ENCODE results near the gene NELFB.

The NELFB gene

DNA sequence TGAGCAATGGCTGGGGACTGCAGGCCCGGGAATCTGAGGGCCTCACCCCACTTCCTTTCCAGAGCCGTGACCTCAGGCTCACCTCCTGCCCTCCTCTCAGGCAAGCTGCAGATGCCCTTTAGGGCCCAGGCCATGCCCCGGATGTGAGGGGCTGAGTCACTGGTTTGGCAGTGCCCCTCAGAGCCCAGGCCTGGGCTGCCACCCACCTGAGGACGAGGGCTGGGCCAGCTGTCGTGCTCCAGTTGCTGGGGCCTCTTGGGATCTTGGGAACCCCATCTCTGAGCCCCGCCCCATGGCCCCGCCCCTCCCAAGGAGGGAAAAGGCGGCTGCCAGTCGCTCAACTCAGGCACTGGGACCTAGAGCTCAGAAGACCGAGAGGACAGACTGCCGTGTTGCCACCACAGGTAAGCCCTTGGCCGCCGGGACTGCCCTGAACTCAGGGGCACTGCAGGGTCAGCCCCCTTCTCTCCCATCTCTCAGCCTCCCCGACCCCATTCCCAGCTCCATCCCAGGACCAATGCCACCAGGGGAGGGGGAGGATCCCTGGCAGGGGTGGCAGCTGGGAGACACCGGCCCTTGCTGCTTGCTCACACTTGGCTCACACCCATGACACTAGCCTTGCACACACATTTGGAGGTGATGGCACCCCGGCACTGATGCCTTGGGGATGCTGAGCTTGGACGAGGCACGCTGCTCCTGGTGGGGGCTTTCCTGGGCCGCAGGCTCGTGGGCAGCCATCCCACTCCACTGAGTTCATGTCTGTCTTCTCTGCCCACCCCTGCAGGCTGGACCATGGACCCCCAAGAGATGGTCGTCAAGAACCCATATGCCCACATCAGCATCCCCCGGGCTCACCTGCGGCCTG, 30.1 kb upstream of the NELFB start, which contains the start of gene CYSRT1:
CYSRT1 (plus strand) TSS at position 345 of the 865 bp plus-strand sequence; CDS start at position 793, 448 bp downstream.
- no peak for DNase-seq

DNA sequence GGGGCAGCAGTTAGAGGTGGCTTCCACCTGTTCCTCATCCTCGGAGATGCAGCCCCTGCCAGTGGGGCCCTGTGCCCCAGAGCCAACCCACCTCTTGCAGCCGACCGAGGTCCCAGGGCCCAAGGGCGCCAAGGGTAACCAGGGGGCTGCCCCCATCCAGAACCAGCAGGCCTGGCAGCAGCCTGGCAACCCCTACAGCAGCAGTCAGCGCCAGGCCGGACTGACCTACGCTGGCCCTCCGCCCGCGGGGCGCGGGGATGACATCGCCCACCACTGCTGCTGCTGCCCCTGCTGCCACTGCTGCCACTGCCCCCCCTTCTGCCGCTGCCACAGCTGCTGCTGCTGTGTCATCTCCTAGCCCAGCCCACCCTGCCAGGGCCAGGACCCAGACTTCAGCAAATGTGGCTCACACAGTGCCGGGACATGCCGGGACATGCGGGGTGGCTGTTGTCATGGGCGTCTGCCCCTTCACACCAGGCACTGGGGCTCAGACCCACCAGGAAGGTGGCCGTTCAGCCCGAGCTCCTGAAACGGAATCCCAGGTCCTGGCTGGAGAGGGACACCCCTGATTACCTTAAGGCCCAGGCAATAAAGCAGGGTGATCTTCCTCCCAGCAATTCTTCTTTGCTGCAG, 29.3 kb upstream of the NELFB start:
- DNase-seq: no peak

DNA sequence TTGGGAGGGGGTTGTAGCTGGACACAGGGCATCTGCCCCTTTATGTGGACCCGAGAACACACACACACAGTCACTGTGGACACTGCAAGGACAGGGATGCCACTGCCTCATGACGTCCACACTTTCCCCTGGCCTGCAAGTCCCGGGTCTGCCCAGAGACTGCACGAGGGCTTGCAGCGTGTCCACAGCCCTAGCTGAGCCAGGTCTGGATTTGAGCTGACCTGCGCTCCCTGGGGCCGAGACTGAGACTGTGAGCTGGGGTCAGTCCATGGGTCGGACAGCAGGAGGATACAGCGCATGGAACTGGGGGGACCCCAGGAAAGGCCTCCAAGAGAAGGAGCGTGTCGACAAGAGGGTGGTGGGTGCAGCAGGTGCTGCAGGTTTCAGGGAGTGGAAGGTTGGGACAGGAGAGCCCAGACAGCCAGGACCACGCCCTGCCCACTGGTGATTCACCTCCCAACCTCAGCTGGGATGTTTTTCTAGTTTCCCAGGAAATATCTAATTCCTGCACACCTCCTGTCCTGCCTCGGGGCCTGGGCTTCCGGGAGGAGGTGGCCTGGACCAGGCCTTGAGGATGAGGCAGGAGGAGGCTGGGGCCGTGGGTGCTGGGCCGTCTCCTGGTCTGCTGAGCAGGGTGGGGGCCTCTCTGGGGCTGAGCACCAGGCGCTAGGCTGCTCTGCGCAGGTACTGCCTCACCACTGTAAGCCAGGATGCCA, 28.6 kb upstream of the NELFB start:
- peak; percentile 82 for DNase-seq

DNA sequence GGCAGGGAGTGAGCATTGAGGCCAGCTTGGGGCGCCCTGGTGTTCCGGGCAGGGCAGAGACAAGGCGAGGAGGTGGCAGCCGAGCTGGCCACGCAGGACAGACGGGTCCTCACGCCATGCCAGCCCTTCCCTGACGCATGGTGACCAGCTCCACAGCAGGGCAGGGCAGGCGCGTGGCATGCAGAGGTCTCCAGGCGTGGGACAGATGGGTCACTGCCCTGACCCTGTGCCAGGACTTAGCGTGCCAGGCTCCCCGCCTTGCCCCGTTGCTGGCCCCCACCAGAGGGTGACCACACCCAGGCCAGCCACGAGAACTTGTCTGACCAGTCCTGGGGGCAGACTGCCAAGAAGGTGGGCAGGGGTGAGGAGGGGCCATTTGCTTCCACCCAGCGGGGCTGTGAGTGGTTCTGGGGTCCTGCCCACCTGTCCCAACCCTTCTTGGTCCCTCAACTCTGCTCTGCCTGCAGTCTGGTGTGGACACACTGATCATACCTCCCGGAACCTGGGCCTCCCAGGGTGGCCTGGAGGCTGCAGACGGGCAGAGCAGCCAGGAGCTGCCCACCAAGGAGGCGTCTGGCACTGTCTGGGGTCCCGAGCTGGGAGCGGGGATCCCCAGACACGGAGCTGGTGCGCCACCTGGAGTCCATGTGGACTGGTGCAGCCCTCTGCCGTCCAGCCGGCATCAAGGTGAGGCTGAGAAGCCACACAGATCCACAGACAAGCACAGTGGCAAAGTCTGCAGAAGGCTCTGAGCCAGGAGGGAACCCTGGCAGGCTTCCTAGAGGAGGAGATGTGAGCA, 27.9 kb upstream of the NELFB start, which contains the start of gene RNF224:
RNF224 (plus strand) TSS at position 449 of the 799 bp plus-strand sequence. CDS start 834 bp downstream, outside the sequence.
- DNase-seq: peak; percentile 90

DNA sequence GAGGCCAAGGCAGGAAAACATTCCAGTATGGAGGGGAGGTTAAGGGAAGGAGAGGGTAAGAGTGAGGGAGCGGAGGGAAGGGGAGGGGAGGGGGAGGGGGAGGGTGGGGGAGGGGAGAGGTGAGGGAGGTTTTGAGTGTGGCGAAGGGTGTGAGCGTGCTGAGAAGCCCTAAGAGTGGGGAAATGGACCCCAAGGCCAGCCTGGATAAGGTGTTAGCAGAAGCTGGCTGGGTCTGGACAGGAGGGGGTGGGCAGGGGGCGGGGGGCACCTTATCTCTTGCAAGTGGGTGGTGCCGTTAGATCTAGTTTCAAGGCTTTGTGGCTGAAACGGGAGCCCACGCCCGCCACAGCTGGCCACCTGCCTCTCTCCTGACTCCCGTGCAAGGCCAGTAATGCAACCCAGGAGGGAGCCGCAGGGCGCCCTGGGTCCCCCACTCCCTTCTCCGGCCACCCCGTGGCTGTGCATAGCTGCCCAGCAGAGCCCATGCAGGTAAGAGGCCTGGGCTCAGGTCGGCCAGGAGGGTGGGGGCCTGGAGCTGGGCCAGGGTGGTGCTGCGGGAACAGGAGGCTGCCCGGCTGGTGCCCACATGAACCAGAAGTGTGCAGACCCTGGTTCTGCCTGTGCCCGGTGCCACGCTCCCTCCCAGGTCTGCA, 27.1 kb upstream of the NELFB start:
- no peak for DNase-seq

DNA sequence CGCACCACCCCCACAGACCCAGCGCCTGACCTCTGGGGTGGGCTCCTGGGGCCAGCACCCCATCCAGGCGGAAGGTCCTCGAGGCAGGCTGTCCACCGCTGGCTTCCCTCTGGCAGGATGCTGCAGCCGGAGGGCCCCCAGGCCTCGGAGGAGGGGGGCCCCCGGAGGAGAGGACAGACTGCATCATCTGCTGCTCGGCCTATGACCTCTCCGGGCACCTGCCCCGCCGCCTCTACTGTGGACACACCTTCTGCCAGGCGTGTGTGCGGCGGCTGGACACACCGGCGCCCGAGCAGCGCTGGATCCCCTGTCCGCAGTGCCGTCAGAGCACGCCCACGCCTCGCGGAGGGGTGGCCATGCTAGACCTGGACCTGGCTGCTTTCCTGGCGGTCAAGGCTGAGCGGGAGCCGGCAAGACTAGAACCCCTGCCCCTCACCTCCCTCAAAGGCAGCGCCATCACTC, 26.6 kb upstream of the NELFB start:
- no peak for DNase-seq

DNA sequence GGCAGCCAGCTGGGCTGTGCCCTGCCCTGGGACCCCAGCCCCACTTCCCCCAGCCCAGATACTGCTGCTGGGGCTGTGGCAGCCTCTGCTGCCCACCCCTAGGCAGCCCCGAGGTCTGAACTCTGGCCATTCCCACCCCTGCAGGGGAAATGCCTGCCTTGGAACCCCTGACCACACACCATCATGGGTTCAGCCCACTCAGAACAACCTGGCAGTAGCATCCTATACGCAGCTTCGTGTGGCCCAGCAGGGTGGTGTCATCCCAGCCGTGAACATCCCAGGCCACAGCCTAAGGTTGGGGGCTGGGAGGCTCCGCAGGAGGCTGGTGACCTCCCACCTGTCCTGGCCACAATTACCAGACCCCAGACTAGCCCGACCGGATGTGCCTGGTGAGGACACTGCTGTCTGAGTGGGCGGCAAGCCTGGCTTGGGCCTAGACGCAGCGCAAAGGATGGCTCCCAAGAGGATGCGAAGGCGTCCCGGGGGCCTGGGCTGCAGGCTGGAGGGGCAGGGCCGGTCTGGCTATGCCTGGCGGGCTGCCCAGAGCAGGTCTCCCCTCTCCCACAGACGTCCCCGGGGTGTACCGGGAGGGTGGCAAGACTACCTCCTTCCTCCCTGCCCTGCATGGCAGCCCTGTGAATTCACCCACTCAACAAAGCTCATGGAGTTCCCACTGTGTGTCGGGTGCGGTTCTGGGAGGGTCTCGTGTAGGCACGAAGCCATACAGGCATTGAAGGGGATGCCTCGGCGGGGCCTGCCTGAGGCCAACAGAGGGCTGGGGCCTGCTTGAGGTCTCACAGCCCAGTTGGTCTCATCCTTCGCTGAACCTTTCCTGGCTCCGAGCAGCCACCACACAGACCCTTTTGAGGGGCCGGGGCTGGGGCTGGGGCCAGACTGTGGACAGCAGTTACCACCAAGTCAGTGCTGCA, 25.9 kb upstream of the NELFB start:
- no peak for DNase-seq

DNA sequence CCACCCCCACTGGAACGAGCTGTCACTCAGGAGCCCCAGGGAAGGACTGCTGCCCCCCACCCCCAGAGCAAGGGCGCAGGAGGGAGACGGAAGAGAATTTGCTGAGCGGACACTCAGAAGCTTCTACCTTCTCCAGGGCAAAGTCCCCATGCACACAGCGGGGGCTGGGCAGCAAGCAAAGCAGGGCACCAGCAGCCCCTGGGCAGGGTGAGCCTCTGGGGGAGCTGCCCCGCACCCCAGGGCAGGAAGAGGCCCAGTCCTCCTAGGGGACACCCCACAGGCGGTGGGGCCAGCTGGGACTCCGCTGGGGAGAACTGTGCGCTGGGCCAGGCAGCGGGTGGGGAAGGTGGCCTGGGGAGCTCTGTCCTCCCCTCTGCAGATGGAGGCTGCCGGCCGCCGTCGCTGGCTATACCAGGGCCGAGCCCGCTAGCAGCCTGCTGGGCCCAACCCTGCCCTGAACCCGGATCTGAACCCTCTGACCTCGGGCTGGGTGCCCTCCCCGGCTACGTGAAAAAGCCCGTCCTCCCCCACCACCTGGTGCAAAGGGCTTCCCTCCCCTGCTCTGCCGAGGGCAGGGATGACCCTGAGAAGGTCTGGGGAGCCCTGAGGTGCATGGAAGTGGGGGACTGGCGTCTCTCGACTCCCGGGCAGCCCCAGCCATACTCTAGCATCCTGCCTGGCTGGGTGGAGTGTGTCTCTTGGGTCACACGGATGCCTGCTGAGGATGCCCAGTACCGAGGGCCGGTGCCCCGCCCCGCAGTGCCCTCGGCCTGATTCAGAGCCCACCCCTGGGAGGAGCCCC, 25.0 kb upstream of the NELFB start:
- DNase-seq: no peak

DNA sequence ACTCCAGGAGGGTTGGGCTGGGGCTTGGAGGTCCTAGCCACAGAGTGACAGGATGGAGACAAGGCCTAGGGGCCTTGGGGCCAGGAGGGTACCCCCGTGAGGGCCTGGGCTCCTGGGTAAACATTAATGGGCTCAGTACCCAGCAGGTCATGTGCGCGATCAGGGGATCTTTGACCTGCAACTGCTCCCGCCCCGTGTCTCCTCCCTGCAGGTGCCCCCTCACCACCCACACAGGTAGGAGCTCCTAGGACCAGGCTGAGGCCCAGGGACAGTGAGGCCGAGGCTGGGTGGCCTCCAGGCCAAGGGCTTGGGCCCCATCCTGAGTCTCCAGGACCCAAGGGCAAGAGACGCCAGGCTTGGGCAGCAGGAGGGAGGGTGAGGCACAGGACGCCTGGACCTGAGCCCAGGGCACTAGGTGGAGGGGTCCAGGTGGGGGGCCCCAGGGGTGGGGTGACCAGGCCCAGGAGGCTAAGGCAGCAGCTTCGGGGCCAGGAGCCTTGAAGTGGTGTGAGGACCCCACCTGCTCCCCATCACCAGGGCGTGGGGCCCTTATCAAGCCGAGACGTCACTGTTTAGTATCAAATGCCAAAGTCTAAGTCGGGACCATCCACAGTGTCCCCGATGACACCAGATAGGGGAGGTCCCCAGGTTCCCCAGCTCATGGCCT, 24.3 kb upstream of the NELFB start, which contains the start of gene SLC34A3:
SLC34A3 (plus strand) TSS at position 197 of the 667 bp plus-strand sequence. CDS start 802 bp downstream, outside the sequence.
- no peak for DNase-seq

DNA sequence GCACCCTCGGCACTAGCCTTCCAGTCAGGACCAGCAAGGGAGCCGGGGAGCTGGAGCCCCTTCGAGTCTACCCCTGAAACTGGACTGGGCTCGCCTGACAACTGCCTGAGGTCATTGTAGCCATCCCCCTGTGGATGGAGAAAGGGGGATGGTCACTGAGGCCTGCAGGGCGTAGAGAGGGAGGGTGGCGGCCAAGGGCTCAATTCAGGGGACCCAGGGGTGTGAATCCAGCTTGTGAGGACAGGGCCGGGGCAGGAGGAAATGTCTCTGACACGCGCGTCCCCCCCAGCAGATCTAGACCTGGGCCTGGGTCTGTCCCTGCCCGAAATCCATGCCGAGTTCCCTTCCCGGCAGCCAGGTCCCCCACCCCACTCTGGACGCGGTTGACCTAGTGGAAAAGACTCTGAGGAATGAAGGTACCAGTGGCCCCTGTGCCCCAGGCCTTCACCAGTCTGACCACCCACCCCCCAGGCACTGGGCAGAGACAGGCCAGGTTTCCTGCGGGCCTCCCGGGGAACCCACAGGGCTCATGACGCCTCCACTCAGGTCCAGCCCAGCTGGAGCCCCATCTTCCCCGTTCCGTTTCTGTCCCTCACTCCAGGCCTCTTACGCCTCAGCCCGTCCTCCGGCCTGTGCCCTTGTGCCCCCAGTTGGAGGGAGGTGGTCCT, 23.6 kb upstream of the NELFB start:
- no peak for DNase-seq

DNA sequence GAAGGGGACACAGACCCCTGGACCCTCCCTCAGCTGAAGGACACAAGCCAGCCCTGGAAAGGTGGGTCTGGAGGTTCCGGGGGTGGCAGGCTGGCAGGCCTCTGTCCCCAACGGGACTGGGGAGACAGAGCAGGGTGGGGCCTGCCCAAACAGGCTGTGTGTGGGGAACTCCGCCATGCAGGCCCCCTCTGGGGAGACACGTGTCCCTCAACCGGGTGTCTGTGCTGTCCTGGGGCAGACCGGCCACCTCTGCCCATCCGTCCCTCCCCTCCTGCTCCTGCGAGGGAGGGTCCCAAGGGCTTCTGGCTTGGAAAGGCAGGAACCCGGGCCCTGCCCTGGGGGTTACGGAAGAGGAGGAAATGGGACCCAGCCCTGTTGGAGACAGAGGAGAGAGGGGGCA, 23.0 kb upstream of the NELFB start:
- DNase-seq: no peak

DNA sequence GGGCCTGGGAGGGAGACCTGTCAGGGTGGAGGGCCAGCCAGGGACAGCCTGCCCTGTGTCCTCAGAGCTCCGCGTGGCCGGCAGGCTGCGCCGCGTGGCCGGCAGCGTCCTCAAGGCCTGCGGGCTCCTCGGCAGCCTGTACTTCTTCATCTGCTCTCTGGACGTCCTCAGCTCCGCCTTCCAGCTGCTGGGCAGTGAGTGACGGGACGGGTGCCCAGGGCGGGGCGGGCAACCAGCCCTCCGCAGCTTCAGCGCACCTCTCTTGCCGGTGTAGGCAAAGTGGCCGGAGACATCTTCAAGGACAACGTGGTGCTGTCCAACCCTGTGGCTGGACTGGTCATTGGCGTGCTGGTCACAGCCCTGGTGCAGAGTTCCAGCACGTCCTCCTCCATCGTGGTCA, 22.6 kb upstream of the NELFB start:
- no peak for DNase-seq

DNA sequence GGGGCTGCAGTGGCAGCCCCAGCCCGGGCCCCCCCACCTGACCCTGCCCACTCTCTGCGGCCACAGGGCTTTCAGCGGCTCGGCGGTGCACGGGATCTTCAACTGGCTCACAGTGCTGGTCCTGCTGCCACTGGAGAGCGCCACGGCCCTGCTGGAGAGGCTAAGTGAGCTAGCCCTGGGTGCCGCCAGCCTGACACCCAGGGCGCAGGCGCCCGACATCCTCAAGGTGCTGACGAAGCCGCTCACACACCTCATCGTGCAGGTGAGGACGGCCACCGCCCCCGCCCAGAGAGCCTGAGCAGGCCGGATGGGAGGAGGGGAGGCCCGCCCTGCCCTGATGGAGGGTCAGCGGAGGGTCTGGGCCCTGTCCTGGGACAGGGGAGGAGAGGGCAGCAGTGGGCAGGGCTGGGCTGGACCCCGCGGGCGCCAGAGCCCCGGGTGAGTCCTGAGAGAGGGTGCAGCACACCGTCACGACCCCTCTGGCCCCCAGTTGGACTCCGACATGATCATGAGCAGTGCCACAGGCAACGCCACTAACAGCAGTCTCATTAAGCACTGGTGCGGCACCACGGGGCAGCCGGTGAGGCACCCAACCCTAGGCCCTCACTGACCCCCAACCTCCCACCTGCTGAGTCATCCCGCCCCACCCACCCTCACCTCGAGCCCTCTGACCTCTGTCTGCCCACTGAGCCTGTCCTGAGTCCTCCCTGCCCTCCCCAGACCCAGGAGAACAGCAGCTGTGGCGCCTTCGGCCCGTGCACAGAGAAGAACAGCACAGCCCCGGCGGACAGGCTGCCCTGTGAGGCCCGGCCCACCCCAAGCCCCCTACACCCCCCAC, 21.8 kb upstream of the NELFB start:
- DNase-seq: no peak

DNA sequence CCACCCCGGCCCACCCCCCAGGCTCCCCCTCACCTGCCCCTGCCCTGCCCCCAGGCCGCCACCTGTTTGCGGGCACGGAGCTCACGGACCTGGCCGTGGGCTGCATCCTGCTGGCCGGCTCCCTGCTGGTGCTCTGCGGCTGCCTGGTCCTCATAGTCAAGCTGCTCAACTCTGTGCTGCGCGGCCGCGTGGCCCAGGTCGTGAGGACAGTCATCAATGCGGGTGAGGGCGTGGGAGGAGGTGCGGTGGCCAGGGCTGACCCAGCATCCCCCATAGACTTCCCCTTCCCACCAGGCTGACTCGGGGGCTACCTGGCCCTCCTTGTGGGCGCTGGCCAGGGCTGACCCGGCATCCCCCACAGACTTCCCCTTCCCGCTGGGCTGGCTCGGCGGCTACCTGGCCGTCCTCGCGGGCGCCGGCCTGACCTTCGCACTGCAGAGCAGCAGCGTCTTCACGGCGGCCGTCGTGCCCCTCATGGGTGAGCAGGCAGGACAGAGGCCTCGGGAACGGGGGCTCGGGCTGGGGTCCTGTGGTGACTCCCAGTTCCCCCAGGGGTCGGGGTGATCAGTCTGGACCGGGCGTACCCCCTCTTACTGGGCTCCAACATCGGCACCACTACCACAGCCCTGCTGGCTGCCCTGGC, 21.0 kb upstream of the NELFB start:
- DNase-seq: no peak

DNA sequence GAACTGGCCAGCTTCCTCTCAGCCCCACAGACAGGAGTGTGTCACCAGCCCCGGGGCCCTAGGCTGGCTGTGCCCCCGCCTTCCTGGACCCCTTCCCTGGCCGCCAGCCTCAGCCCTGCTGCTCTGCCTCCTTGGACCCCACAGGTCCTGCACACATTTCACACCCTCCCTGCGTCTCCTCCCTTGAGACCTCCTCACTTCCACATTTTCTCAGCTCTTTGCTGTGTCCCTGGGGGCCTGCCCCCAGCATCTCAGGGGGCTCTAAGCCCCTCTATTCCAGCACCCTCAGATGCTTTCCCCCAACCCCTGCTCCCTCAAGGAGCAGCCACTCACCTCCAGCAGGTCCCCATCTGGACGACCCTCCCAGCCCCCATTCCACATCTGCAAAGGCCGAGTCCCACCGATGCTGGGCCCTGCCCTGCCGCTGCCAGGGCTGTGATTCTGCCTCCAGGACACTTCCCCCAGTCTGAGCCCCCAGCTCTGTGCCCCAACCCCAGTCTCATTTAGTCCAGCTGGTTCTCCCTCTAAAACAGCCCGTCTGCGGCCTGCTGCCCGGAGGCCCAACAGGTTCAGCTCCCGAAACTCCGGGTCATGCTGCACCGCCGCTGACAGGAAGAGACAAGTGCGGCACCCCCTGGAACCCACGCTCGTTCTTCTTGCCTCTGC, 20.2 kb upstream of the NELFB start:
- DNase-seq: no peak

DNA sequence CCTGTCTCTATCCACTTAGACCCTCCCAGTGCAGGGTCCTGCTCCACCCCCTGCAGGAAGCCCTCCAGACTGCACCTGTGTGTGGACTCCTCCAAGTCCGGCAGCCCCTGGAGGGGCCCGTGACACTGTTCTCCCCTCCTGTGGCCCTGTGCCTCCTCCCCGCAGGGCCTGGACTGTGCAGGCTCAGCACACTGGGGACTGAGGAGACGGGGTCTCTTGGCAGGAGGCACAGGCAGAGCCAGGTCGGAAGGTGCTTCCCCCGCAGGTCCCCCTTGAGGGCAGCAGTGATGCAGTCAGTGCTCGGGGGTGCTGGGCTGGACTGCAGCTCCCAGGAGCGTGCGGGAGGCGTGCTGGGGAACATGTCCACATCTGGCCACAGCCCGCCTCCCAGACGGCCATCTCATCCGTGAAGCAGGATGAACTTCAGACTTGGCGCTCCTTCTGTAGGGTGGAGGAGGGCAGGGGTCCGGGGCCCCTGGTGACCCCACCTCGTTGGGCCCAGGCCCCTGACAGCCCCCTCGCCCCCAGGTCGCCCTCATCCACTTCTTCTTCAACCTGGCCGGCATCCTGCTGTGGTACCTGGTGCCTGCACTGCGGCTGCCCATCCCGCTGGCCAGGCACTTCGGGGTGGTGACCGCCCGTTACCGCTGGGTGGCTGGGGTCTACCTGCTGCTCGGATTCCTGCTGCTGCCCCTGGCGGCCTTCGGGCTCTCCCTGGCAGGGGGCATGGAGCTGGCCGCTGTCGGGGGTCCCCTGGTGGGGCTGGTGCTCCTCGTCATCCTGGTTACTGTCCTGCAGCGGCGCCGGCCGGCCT, 19.5 kb upstream of the NELFB start:
- DNase-seq: no peak
